Mesodermal cell (in vitro differentiated cells): ENCODE results near the gene USP1. TPM values are rescaled to one million over a fixed set of nuclear protein-coding genes. Genes with fewer than 3 reads are reported as not detected.

ENCODE experiments used
- H3K27ac ChIP-seq: 2 replicates; pipeline ENCODE4 v1.7.0; 2013; ENCODE audit warnings: mild to moderate bottlenecking, low read depth, low read length, moderate library complexity; ENCODE audit not compliant: severe bottlenecking
- H3K36me3 ChIP-seq: 2 replicates; pipeline ENCODE4 v1.7.1; 2013; ENCODE audit warnings: mild to moderate bottlenecking, low read length, moderate library complexity; ENCODE audit not compliant: control insufficient read depth, insufficient read depth
- H3K4me1 ChIP-seq: one replicate; pipeline ENCODE4 v1.7.1; 2013; ENCODE audit warnings: mild to moderate bottlenecking, low read length; ENCODE audit not compliant: insufficient read depth, control insufficient read depth, poor library complexity, severe bottlenecking
- H3K4me3 ChIP-seq: 2 replicates; pipeline ENCODE4 v1.7.0; 2013; ENCODE audit warnings: low read length, control low read depth, mild to moderate bottlenecking; ENCODE audit not compliant: insufficient read depth, poor library complexity, severe bottlenecking; ENCODE audit errors: extremely low read depth
- H3K9me3 ChIP-seq: 2 replicates; pipeline ENCODE4 v1.7.1; 2013; ENCODE audit warnings: mild to moderate bottlenecking, low read length, moderate library complexity; ENCODE audit not compliant: control insufficient read depth
- WGBS, 2 experiments: methylation state at CpG; one replicate each; pipeline ENCODE4 v1.1.5; 2013; ENCODE audit warnings: missing lambda C conversion rate in 2 of 2; ENCODE audit not compliant: insufficient coverage in 2 of 2; 5-methylcytosine and 5-hydroxymethylcytosine counted together
- polyA plus RNA-seq, 2 experiments: library from polyadenylated mRNA; stranded (reverse); fragments of 50-300 nt; gene quantifications; one replicate each; pipeline ENCODE4 v1.2.3, GENCODE V29; 2013

The USP1 gene, protein sequence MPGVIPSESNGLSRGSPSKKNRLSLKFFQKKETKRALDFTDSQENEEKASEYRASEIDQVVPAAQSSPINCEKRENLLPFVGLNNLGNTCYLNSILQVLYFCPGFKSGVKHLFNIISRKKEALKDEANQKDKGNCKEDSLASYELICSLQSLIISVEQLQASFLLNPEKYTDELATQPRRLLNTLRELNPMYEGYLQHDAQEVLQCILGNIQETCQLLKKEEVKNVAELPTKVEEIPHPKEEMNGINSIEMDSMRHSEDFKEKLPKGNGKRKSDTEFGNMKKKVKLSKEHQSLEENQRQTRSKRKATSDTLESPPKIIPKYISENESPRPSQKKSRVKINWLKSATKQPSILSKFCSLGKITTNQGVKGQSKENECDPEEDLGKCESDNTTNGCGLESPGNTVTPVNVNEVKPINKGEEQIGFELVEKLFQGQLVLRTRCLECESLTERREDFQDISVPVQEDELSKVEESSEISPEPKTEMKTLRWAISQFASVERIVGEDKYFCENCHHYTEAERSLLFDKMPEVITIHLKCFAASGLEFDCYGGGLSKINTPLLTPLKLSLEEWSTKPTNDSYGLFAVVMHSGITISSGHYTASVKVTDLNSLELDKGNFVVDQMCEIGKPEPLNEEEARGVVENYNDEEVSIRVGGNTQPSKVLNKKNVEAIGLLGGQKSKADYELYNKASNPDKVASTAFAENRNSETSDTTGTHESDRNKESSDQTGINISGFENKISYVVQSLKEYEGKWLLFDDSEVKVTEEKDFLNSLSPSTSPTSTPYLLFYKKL
- 30.3 TPM for polyA plus RNA-seq (2013, experiment 1 of 2)
- 36.6 TPM for polyA plus RNA-seq (2013, experiment 2 of 2)

DNA sequence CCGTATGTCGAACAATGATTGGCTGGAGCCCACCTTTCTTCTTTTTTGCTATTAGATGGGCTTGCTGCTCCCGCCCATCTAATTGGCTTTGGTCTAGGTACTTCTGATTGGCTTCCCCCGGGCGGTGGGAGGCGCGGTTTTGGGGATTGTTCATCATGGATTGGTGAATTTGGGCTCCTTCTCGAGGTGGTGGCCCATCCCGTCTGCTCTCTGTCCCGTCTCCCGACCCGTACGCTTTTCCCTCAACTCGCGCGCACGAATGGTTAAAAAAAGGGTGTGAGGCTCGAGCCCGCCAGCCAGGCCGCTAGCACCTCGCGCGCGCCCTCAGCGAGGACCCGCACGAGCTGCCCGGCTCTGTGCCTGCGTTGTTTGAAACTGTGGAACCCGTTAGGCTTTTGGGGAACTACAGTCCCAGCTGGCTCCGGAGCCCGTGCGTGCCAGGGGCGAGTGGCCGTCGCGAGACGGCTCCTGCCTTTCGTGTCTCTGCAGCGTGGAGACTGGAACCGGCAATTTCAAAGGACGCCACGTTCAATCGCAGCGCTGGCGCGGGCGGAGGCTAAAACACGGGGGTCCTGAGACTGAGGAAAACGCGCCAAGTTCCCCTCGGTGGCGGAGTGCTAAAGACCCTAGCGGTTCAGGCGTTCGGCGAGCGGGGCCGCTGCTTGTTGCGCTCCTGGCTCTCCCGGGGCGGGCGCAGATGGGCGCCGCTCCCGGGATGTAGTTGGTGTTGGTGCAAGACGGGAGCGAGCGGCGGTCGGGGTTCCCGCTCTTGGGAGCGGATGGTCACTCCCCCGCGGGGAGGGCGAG is at the start of gene USP1:
Gene USP1, plus strand, starts transcription at position 584 of the 807 bp plus-strand sequence. CDS start 2,819 bp downstream, outside the sequence.
- Histone ChIP-seq H3K4me1 (peaks cover 6% of the 10 kb centered on the region), H3K4me3 (peak within 1 kb of the TSS; percentile 99), H3K9me3 (no peaks in the 10 kb centered on the region), H3K27ac (peak within 1 kb of the TSS; percentile 100), H3K36me3 (peaks cover 12% of the 10 kb centered on the region)
- 0% methylated on average over 70 to 76 of the region's 76 CpGs for WGBS, 2 experiments

- 96% methylated on average over 3 to 4 of the region's 6 CpGs for WGBS, 2 experiments
- no peak overlapping the region for H3K4me3 ChIP-seq
- no peaks in the 10 kb centered on the region for H3K9me3 ChIP-seq
- no peak overlapping the region for H3K27ac ChIP-seq
- no peaks in the 10 kb centered on the region for H3K4me1 ChIP-seq
- no peaks in the 10 kb centered on the region for H3K36me3 ChIP-seq
These were observed 47.3 kb upstream of the USP1 start for GRCh38 chr1:62389531-62389930.

- H3K9me3 ChIP-seq = no peaks in the 10 kb centered on the region
- H3K27ac ChIP-seq = no peak overlapping the region
- no peak overlapping the region for H3K4me3 ChIP-seq
- no peaks in the 10 kb centered on the region for H3K4me1 ChIP-seq
- no peaks in the 10 kb centered on the region for H3K36me3 ChIP-seq
- 98 to 100% methylated on average over 2 to 6 of the region's 7 CpGs for WGBS, 2 experiments
These were observed 46.8 kb upstream of the USP1 start for GRCh38 chr1:62390071-62390470.

- Histone ChIP-seq H3K36me3 (no peaks in the 10 kb centered on the region), H3K9me3 (no peaks in the 10 kb centered on the region), H3K4me3 (no peak overlapping the region), H3K4me1 (no peaks in the 10 kb centered on the region), H3K27ac (no peak overlapping the region)
- WGBS, 2 experiments = 4 to 24% methylated on average over 2 to 3 of the region's 3 CpGs
These were observed 45.4 kb upstream of the USP1 start for GRCh38 chr1:62391369-62391971.

- Histone ChIP-seq H3K36me3 (no peaks in the 10 kb centered on the region), H3K27ac (no peak overlapping the region), H3K4me1 (no peaks in the 10 kb centered on the region), H3K4me3 (no peak overlapping the region), H3K9me3 (no peaks in the 10 kb centered on the region)
- WGBS, 2 experiments = 97% methylated on average over 2 to 3 of the region's 3 CpGs
These were observed 43.9 kb upstream of the USP1 start for GRCh38 chr1:62392951-62393350.

- Histone ChIP-seq H3K4me1 (no peaks in the 10 kb centered on the region), H3K9me3 (no peaks in the 10 kb centered on the region), H3K36me3 (no peaks in the 10 kb centered on the region), H3K4me3 (no peak overlapping the region), H3K27ac (no peak overlapping the region)
- 89 to 100% methylated on average over 4 to 7 of the region's 8 CpGs for WGBS, 2 experiments
These were observed 42.2 kb upstream of the USP1 start for GRCh38 chr1:62394646-62395045.

- WGBS, 2 experiments = 91 to 97% methylated on average over 3 to 4 of the region's 4 CpGs
These were observed 41.6 kb upstream of the USP1 start for GRCh38 chr1:62395291-62395690.

DNA sequence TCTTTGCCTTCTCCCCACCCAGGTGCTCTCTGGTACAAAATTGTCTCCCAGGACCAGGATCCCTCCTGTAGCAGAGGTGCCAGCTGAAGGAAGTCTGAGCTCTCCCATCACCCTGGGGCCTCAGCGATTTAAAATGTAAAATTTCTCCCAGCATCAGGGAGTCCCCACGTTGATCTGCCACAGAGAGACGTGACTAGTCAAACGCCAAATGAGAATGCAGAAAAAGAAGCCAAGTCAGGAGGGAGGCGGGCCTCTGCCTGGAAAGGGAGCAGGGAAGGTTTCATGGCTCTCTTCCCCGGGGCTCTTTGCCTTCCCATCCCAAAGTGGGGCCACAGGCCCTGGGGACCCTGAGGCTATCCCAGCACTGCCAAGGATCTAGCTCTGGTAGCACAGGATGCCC is 40.0 kb upstream of the USP1 start:
- H3K27ac ChIP-seq = no peak overlapping the region
- H3K4me3 ChIP-seq = no peak overlapping the region
- 44 to 53% methylated on average over 5 to 6 of the region's 6 CpGs for WGBS, 2 experiments
- no peaks in the 10 kb centered on the region for H3K4me1 ChIP-seq
- no peaks in the 10 kb centered on the region for H3K9me3 ChIP-seq
- no peaks in the 10 kb centered on the region for H3K36me3 ChIP-seq

More at GRCh38 chr1:62395291-62395690, 41.6 kb upstream of the USP1 start:
- Histone ChIP-seq H3K4me3 (no peak overlapping the region), H3K27ac (no peak overlapping the region), H3K4me1 (no peaks in the 10 kb centered on the region), H3K9me3 (no peaks in the 10 kb centered on the region), H3K36me3 (no peaks in the 10 kb centered on the region)

- no peaks in the 10 kb centered on the region for H3K9me3 ChIP-seq
- no peak overlapping the region for H3K4me3 ChIP-seq
- no peaks in the 10 kb centered on the region for H3K4me1 ChIP-seq
- 100% methylated on average over 1 of the region's 3 CpGs for WGBS, 2 experiments
- H3K27ac ChIP-seq = no peak overlapping the region
- no peaks in the 10 kb centered on the region for H3K36me3 ChIP-seq
These were observed 39.5 kb upstream of the USP1 start for GRCh38 chr1:62397301-62397700.

- 96 to 100% methylated on average over 1 to 4 of the region's 8 CpGs for whole genome bisulfite sequencing, 2 experiments
- H3K4me3 ChIP-seq = no peak overlapping the region
These were observed 38.5 kb upstream of the USP1 start for GRCh38 chr1:62398377-62398776.

More at GRCh38 chr1:62398377-62398776, 38.5 kb upstream of the USP1 start:
- no peaks in the 10 kb centered on the region for H3K4me1 ChIP-seq
- H3K36me3 ChIP-seq = no peaks in the 10 kb centered on the region
- H3K27ac ChIP-seq = no peak overlapping the region
- no peaks in the 10 kb centered on the region for H3K9me3 ChIP-seq
